ENCODE results near the gene MRPL40. TPM values are rescaled to one million over a fixed set of nuclear protein-coding genes. Genes with fewer than 3 reads are reported as not detected.

MRPL40 gene
- total RNA-seq, 2 donors from 2014 or later = 6.8 to 19.2 TPM

DNA sequence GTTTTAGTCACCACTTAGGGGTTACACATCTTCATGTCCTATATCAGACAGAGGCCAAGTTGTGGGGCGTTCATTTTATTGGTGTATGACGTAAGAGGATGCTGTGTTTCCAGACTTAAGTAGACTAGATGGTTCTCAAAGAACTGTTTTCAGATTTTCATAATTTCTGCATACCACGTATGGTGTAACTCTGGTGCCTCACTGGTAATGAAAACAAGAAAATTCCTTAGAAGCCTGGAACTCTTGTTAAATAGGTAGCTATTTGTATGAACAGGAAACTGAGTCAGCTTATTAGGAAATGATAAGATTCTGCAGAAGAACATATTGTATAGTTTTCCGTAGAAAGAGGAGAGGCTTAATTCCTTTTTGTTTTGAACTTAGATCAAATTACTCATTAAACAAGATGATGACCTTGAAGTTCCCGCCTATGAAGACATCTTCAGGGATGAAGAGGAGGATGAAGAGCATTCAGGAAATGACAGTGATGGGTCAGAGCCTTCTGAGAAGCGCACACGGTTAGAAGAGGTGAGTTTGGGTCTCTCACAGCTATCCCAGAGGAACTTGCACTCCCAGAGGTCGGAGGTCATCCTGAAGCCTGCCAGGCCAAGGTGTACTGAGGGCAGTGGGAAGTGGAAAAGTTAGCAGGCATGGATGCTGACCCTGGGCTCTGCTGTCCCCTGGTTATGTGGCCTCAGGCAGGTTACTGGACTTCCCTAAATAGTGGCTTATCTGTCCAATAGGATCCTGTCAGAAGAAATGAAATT is 51.3 kb downstream of the MRPL40 start:
- Histone ChIP-seq H3K27ac (no peak overlapping the region), H3K27me3 (replicated peaks; ENCODE audit: insufficient read depth) (no peaks in the 10 kb centered on the region), H3K36me3 (no peaks in the 10 kb centered on the region), H3K4me1 (ENCODE audit: control insufficient read depth in 1 of 2, low read depth in 2 of 2) (peaks cover 3 to 5% of the 10 kb centered on the region in 2 donors), H3K4me3 (no peak overlapping the region), H3K9me3 (no peaks in the 10 kb centered on the region)
- no peak for TF ChIP-seq CTCF (IDR thresholded peaks at IDR 0.05)
- ATAC-seq (ENCODE audit: insufficient number of reproducible peaks, low FRiP score, low read depth) (no peak), DNase-seq (ENCODE audit: low spot score) (no peak)

Other genes with a start within 250 kb of the MRPL40 start
- gene CLTCL1, start 140.8 kb upstream of the MRPL40 start, total RNA-seq = 1 to 10 TPM; 5.3 to 6.1 TPM
- gene HIRA, start 812 bp upstream of the MRPL40 start, total RNA-seq = 10 to 100 TPM; 23.8 to 25.7 TPM
- gene C22orf39, start 15.2 kb downstream of the MRPL40 start, total RNA-seq = 10 to 100 TPM; 59.8 to 67.7 TPM
- gene UFD1, start 46.6 kb downstream of the MRPL40 start, total RNA-seq = 10 to 100 TPM; 32.0 to 32.5 TPM
- gene CDC45, start 47.4 kb downstream of the MRPL40 start, total RNA-seq = under 1 TPM in 1 of 2 donors, not detected in 1; 0.99 TPM
- gene CLDN5, start 91.9 kb downstream of the MRPL40 start, total RNA-seq = 10 to 100 TPM; 41.0 to 68.0 TPM